SW 1271 (cell line): Measurements from ENCODE around the gene MVD.
"Not testable (repeated sequence)": the region's sequence is repeated elsewhere in the genome, so short reads cannot be mapped to it uniquely, and the experiment has no call there.

Experiments
- DNase-seq, 2 experiments: peaks; one replicate each; lab custom pipeline; 2025; lab: John Stamatoyannopoulos, UW

The MVD gene

GRCh38 chr16:88681709-88682451 lies 19.0 kb upstream of the MVD start:
- DNase-seq, result no peak

DNA sequence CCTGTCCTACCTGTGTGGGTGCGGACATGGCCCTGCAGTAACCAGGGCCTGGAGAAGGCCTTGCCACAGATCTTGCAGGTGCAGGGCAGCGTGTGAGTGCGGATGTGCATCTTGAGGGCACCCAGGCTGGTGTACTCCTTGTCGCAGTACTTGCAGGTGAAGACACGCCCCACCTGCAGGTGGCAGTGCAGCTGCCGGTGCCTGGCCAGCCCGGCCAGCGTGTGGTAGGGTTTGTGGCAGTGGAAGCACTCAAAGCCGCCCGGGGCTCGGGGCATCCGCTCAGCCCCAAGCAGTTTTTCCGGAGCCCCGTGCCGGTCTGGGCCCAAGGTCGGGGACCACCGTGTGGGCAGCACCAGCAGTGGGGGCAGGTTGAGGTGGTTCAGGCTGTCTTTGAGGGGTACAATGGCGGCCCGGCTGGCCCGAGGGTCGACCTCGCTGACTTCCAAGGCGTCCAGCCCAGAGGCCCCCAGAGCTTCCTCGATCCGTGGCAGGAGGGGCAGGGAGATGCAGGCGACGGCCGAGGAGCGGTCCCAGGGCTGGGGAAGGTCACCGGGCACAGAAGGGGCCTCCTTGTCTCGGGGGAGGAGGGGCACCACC lies 18.3 kb upstream of the MVD start:
- no peak for DNase-seq

- no peak for DNase-seq
These were observed 17.7 kb upstream of the MVD start for GRCh38 chr16:88680554-88681083.

GRCh38 chr16:88678224-88678979 lies 15.5 kb upstream of the MVD start:
- DNase-seq, result no peak

- no peak for DNase-seq
These were observed 14.8 kb upstream of the MVD start for GRCh38 chr16:88677721-88678120.

DNA sequence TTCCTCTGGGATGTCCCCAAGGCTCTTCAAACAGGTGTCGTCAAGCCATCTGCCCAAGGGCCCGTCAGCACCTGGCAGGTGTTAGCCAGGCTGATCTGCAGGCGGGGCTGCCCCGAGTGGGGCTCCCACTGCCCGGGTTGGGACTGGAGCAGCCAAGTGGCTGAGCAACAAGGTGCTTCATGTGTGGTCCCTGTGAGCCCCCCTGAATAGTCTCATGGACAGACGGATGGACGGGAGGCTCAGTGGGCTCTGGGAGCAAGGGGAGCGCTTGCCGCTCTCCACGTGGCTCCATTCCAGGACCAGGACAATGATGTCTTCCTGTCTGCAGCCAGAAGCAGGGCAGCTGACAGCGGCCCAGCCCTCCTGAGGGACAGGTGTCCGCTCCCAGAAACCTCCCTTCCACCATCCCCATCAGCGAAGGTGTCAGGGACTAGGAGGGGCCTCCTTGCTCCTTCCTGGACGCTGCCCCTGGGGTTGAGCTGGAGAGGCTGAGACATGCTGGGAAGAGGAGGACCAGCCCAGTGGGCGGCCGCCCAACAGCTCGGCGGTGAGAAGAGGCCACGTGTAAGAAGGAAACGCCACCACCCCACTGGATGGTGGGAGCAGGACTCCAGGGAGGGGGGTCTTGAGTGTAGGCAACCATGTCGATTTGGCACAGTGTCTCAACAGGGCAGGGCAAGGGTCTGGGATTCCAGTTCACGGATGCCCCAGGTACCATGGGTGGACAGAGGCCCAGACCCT lies 13.8 kb upstream of the MVD start:
- no peak for DNase-seq

GRCh38 chr16:88673716-88674379 lies 11.0 kb upstream of the MVD start:
- no peak for DNase-seq

DNA sequence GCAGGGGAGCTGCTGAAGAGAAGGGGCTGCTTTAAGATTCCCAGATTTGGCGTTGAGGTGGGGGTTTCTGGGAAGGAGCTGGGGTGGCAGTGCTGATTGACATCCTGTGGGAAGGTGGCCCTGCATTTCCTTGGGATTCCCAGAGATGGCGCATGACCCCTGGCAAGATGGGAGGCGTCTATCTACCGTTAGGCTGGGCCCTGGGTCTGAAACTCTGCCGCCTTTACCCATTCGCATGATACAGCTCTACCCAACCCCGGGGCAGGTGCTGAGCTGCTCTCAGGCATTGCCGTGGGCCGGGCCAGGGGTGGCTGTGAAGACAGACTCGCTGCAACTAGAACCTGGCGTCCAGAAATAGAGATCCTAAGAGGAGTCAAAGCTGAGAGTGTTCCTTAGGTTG lies 9.9 kb upstream of the MVD start:
- DNase-seq, result no peak

DNA sequence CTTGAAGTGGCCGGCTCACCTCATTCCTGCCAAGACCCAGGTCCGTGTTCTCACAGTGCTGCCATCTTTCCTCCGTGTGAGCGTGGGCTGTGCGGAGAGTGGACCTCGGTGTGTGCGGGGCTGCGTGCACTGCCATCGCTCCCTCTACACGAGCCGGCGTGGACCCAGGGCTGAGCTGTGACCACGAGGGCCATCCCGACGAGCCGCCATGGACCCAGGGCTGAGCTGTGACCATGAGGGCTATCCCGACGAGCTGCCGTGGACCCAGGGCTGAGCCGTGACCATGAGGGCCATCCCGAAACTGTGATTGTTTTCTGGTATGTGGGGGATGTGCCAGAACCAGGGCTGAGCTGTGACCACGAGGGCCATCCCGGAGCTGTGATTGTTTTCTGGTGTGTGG lies 8.9 kb upstream of the MVD start:
- DNase-seq, result no peak

DNA sequence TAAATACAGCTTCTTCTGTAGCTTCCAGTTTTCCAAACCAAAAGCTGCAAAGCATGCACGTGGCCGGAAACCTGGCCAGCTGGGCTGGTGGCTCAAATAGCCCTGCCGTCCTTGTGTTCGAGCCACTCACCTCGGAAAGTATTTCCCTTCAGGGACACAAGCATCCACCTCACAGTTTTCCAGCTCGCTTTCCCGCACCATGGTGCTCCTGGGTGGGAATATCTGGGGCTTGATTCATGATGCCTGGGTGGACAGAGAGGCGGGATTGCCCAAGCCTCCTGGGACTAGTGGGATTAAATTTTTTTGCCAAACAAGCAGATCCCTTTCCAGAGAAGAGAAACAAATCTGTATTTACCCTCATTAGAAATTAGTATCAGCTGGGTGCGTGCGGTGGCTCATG lies 7.1 kb upstream of the MVD start:
- DNase-seq, result no peak

DNA sequence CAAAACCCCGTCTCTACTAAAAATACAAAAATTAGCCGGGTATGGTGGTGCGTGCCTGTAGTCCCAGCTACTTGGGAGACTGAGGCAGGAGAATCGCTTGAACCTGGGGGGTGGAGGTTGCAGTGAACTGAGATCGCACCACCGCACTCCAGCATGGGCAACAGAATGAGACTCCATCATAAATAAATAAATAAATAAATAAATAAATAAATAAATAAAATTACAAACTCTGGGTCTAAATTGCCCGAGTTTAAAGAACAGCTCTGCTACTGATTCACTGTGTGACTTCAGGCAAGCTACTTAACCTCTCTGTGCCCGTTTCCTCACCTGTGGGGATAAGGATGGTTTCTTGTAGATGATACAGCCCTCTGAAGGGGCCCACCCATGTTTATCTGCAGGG lies 6.6 kb upstream of the MVD start:
- DNase-seq, result not testable (repeated sequence)

GRCh38 chr16:88667461-88667860 lies 4.6 kb upstream of the MVD start:
- no peak for DNase-seq

DNA sequence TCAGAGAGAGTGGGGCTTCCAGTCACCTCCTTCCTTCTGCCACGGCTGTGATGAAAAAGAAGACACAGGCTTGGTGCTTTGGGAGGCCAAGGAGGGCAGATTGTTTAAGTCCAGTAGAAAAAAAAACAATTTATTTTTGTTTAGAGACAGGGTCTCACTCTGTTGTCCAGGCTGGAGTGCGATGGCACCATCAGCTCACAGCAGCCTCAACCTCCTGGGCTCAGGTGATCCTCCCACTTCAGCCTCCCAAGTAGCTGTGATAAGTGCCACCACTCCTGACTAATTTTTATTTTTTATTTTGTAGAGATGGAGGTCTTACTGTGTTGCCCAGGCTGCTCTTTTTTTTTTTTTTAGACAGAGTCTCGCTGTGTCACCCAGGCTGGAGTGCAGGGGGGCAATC lies 2.7 kb upstream of the MVD start:
- no peak for DNase-seq

GRCh38 chr16:88665148-88665547 lies 2.3 kb upstream of the MVD start:
- no peak for DNase-seq

- no peak for DNase-seq
These were observed 559 bp downstream of the MVD start for GRCh38 chr16:88662222-88662842.

- no peak for DNase-seq
These were observed 1.4 kb downstream of the MVD start for GRCh38 chr16:88661468-88661867.

DNA sequence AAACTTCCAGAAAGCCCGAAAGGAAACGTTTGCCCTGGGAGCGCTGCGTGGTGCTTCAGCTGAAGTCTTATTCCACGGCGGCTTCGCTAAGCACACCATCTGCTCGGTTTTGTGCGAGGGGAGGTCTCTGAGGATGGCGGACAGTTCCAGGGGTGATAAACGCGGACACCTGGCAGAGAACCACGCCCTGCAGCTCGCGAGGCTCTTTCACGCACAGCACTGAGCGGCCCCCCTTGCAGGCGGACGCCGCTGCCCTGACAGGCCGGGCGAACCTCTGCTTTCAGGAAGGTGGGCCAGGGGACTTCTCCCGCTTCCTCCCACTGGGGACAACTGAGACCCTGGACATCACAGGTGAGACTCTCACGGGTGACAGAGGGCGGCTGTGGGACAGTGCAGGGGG lies 3.7 kb downstream of the MVD start:
- DNase-seq, result no peak

DNA sequence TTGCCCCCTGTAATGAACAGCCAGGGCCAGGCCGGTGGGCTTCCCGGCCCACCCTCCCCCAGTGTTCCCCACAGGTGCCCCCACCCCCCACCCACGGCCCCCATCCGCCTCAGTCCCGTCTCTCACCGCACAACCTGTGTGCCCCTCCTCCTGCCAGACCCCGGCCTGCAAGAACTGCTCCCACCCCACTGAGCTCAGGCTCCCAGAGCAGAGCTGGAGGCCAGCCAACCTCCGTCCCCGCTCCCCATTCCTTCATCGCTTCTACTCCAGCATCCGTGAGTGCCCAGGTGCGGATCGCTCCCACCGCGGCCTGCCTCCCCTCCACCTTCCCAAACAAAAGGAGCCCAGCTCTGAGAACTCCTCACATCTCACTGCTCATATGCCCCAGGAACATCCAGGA lies 4.2 kb downstream of the MVD start:
- DNase-seq, result no peak

DNA sequence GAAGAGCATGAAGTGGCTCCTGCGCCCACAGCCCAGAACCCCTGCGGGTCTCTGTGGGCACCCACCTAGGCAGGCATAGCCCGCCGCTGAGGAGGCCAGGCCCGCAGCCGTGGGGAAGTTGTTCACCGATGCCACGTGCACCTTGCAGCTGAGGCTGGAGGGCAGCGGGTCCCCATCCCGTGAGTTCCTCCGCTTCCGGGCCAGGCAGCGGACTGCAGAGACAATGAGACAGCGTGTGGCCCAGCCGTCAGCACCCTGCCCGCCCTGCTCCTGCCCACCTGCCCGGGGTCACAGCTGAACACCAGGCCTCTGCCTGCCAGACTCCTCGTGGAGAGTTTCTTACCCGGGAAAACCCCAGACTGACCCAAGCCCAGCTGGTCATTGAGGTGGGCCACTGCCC lies 5.5 kb downstream of the MVD start:
- no peak for DNase-seq

GRCh38 chr16:88656291-88656980 lies 6.5 kb downstream of the MVD start:
- no peak for DNase-seq
